Measurements from ENCODE around the gene OR14I1. TPM values are rescaled to one million over a fixed set of nuclear protein-coding genes. Genes with fewer than 3 reads are reported as not detected.

The OR14I1 gene
- total RNA-seq, 1 experiment from 2014 or later: not detected

GRCh38 chr1:248696261-248696660 is 6.3 kb downstream of the OR14I1 start:
- DNase-seq: peak; percentile 26 to 38
- Mint-ChIP-seq H3K4me1 (ENCODE audit: low read depth, unreplicated experiment) (no peaks in the 10 kb centered on the region), H3K36me3 (ENCODE audit: insufficient read depth, unreplicated experiment) (no peaks in the 10 kb centered on the region), H3K27ac (ENCODE audit: unreplicated experiment) (no peak overlapping the region), H3K4me3 (ENCODE audit: unreplicated experiment) (no peak overlapping the region), H3K9me3 (ENCODE audit: unreplicated experiment) (peaks cover 19% of the 10 kb centered on the region), H3K27me3 (ENCODE audit: insufficient read depth, unreplicated experiment) (no peaks in the 10 kb centered on the region)
- no peaks in the 10 kb centered on the region for H3K4me1 ChIP-seq
- no peaks in the 10 kb centered on the region for H3K27me3 ChIP-seq (replicated peaks; ENCODE audit: control insufficient read depth, insufficient read depth, low read length)
- H3K4me3 ChIP-seq (ENCODE audit: low read depth, low read length): no peak overlapping the region
- peak in 1 of 2 experiments; percentile 38 for TF ChIP-seq CTCF (IDR thresholded peaks at IDR 0.05; ENCODE audit: insufficient read depth in 1 of 2, low read depth in 1 of 2, low read length in 1 of 2, severe bottlenecking in 1 of 2, unreplicated experiment in 1 of 2)
- ChIA-PET POLR2A (no interaction called here), CTCF (no interaction called here)
- intact Hi-C loops (cut with micrococcal nuclease; ENCODE audit: unreplicated experiment): loop anchor here (1.0 to 2.0 kb wide), 2 partner anchors 77 to 111 kb away; no protein-coding TSS in a partner anchor
- no TSS peak for BruUV-seq (replicated peaks)
- H3K36me3 ChIP-seq (ENCODE audit: control insufficient read depth, insufficient read depth, low read length): no peaks in the 10 kb centered on the region
- H3K9me3 ChIP-seq: no peaks in the 10 kb centered on the region

GRCh38 chr1:248695451-248696132 is 7.0 kb downstream of the OR14I1 start:
- Histone ChIP-seq H3K4me1 (no peaks in the 10 kb centered on the region), H3K4me3 (ENCODE audit: low read depth, low read length) (no peak overlapping the region), H3K36me3 (ENCODE audit: control insufficient read depth, insufficient read depth, low read length) (no peaks in the 10 kb centered on the region), H3K9me3 (no peaks in the 10 kb centered on the region), H3K27me3 (replicated peaks; ENCODE audit: control insufficient read depth, insufficient read depth, low read length) (no peaks in the 10 kb centered on the region)
- BruUV-seq (replicated peaks): no TSS peak
- Mint-ChIP-seq H3K9me3 (ENCODE audit: unreplicated experiment) (peaks cover 19% of the 10 kb centered on the region), H3K4me1 (ENCODE audit: low read depth, unreplicated experiment) (no peaks in the 10 kb centered on the region), H3K27me3 (ENCODE audit: insufficient read depth, unreplicated experiment) (no peaks in the 10 kb centered on the region), H3K36me3 (ENCODE audit: insufficient read depth, unreplicated experiment) (no peaks in the 10 kb centered on the region), H3K27ac (ENCODE audit: unreplicated experiment) (no peak overlapping the region), H3K4me3 (ENCODE audit: unreplicated experiment) (no peak overlapping the region)
- DNase-seq: no peak
- intact Hi-C loops (cut with micrococcal nuclease; ENCODE audit: unreplicated experiment): loop anchor here (1.0 to 2.0 kb wide), 2 partner anchors 77 to 112 kb away; no protein-coding TSS in a partner anchor
- no peak for TF ChIP-seq CTCF (IDR thresholded peaks at IDR 0.05; ENCODE audit: insufficient read depth in 1 of 2, low read depth in 1 of 2, low read length in 1 of 2, severe bottlenecking in 1 of 2, unreplicated experiment in 1 of 2)
- ChIA-PET CTCF (interaction anchor here (0.7 kb wide), 1 partner anchor 89 kb away, joined by 3 read pairs; no protein-coding TSS in a partner anchor), POLR2A (no interaction called here)

- no peak for DNase-seq
- ChIA-PET CTCF (no interaction called here), POLR2A (no interaction called here)
- Mint-ChIP-seq H3K4me3 (ENCODE audit: unreplicated experiment) (no peak overlapping the region), H3K9me3 (ENCODE audit: unreplicated experiment) (peaks cover 27% of the 10 kb centered on the region), H3K27ac (ENCODE audit: unreplicated experiment) (no peak overlapping the region), H3K4me1 (ENCODE audit: low read depth, unreplicated experiment) (no peaks in the 10 kb centered on the region), H3K27me3 (ENCODE audit: insufficient read depth, unreplicated experiment) (no peaks in the 10 kb centered on the region), H3K36me3 (ENCODE audit: insufficient read depth, unreplicated experiment) (no peaks in the 10 kb centered on the region)
- no peaks in the 10 kb centered on the region for H3K4me1 ChIP-seq
- no peaks in the 10 kb centered on the region for H3K36me3 ChIP-seq (ENCODE audit: control insufficient read depth, insufficient read depth, low read length)
- intact Hi-C loops (cut with micrococcal nuclease; ENCODE audit: unreplicated experiment): no loop called here
- no TSS peak for BruUV-seq (replicated peaks)
- TF ChIP-seq CTCF (IDR thresholded peaks at IDR 0.05; ENCODE audit: insufficient read depth in 1 of 2, low read depth in 1 of 2, low read length in 1 of 2, severe bottlenecking in 1 of 2, unreplicated experiment in 1 of 2): no peak
- no peaks in the 10 kb centered on the region for H3K27me3 ChIP-seq (replicated peaks; ENCODE audit: control insufficient read depth, insufficient read depth, low read length)
- H3K9me3 ChIP-seq: no peaks in the 10 kb centered on the region
- no peak overlapping the region for H3K4me3 ChIP-seq (ENCODE audit: low read depth, low read length)
Measured at GRCh38 chr1:248691567-248692155, 10.9 kb downstream of the OR14I1 start.

Data from Caco-2 (cell line).